Breast epithelium (tissue), 4 donors: ENCODE data around the gene ADARB2. TPM values are rescaled to one million over a fixed set of nuclear protein-coding genes. Genes with fewer than 3 reads are reported as not detected.

Experiments used
- DNase-seq, 2 donors: peaks; one replicate each; pipeline ENCODE4 v3.0.0-alpha.2; 2019; ENCODE audit warnings: low spot score in 2 of 2
- H3K27ac ChIP-seq, 2 donors: fragments of 200-600 bp; sonication (generic) in 1 of 2; one replicate each; pipeline ENCODE4 v1.5.1; 2016 to 2019; ENCODE audit warnings: mild to moderate bottlenecking in 1 of 2
- H3K27me3 ChIP-seq, 2 donors: fragments of 200-600 bp; sonication (generic) in 1 of 2; one replicate each; pipeline versions ENCODE4 v1.5.1 to v1.6.0; 2017 to 2019; ENCODE audit warnings: control low read depth in 1 of 2, mild to moderate bottlenecking in 1 of 2
- H3K36me3 ChIP-seq: fragments of 200-600 bp; one replicate; pipeline ENCODE4 v1.5.1; 2019
- H3K4me1 ChIP-seq, 2 donors: fragments of 200-600 bp; sonication (generic); one replicate each; pipeline ENCODE4 v1.5.1; 2016 to 2019; ENCODE audit warnings: control low read depth in 1 of 2
- H3K4me3 ChIP-seq, 3 donors: fragments of 200-600 bp; sonication (generic); 1 replicate in 2 of 3; 2 replicates in 1 of 3; pipeline ENCODE4 v1.5.1; 2016 to 2019; ENCODE audit warnings: mild to moderate bottlenecking in 3 of 3, moderate library complexity in 2 of 3
- H3K9me3 ChIP-seq, 2 donors: fragments of 200-600 bp; sonication (generic) in 1 of 2; one replicate each; pipeline ENCODE4 v1.5.1; 2016 to 2019; ENCODE audit warnings: control low read depth in 1 of 2
- POLR2A ChIP-seq: fragments of 450-650 bp; IDR thresholded peaks from one replicate; pipeline ENCODE4 v1.6.1; 2016; ENCODE audit warnings: antibody characterized with exemption, mild to moderate bottlenecking, moderate library complexity
- POLR2AphosphoS5 ChIP-seq, 3 donors: sonication (generic); formaldehyde crosslinking; IDR thresholded peaks; one replicate each; pipeline ENCODE4 v1.6.1; 2017; ENCODE audit warnings: antibody characterized with exemption in 3 of 3
- intact Hi-C: fragments of 100-400 bp; cut with DNase I; formaldehyde crosslinking; loops from one replicate; pipeline ENCODE4 v1.15.1; 2023; ENCODE audit warnings: low total_unique reads
- total RNA-seq, 3 donors: library from RNA; depleted of rRNA; stranded (reverse); fragments of >200 nt; gene quantifications; one replicate each; pipeline ENCODE4 v1.1.0, GENCODE V29; 2016
- TF ChIP-seq, protein P1 (sequence below), 3 donors: fragments of 450-650 bp; IDR thresholded peaks; one replicate each; pipeline ENCODE4 v1.5.1; 2016 to 2017; ENCODE audit warnings: antibody characterized with exemption in 3 of 3, mild to moderate bottlenecking in 3 of 3, moderate library complexity in 3 of 3

The ADARB2 gene
- total RNA-seq, 3 donors from 2014 or later = 0.32 to 3.9 (median 2.0) TPM

DNA sequence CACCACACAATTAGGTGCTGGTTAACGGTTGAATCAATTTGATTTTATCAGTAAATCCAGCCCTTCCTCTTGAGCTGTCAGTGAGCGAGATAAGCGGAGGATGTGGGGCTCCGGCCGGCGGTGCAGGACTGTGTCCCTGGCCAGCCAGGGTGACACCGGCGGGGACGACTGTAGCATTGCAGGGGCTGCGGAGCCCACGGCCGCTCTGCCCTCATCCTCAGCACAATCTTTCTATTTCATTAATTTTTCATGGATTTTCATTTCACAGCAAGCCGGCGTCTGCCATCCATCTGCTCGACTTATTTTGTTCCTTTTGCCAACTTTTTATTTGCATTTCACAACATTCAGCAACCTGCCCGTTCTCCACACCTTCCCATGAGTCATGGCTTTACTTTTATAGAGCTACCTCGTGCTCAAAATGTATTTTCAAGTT is 4.7 kb downstream of the ADARB2 start:
- H3K27ac ChIP-seq = no peak overlapping the region
- H3K4me1 ChIP-seq = peaks cover 0 to 4% of the 10 kb centered on the region in 2 donors
- TF ChIP-seq POLR2A (no peak), POLR2AphosphoS5 (IDR thresholded peaks at IDR 0.05) (no peak)
- TF ChIP-seq, protein P1, sequence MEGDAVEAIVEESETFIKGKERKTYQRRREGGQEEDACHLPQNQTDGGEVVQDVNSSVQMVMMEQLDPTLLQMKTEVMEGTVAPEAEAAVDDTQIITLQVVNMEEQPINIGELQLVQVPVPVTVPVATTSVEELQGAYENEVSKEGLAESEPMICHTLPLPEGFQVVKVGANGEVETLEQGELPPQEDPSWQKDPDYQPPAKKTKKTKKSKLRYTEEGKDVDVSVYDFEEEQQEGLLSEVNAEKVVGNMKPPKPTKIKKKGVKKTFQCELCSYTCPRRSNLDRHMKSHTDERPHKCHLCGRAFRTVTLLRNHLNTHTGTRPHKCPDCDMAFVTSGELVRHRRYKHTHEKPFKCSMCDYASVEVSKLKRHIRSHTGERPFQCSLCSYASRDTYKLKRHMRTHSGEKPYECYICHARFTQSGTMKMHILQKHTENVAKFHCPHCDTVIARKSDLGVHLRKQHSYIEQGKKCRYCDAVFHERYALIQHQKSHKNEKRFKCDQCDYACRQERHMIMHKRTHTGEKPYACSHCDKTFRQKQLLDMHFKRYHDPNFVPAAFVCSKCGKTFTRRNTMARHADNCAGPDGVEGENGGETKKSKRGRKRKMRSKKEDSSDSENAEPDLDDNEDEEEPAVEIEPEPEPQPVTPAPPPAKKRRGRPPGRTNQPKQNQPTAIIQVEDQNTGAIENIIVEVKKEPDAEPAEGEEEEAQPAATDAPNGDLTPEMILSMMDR (IDR thresholded peaks at IDR 0.05) = no peak
- H3K9me3 ChIP-seq = no peaks in the 10 kb centered on the region
- no peaks in the 10 kb centered on the region for H3K36me3 ChIP-seq
- H3K27me3 ChIP-seq = peaks cover 0 to 81% of the 10 kb centered on the region in 2 donors
- intact Hi-C loops = no loop called here
- H3K4me3 ChIP-seq = no peak overlapping the region
- DNase-seq = no peak

DNA sequence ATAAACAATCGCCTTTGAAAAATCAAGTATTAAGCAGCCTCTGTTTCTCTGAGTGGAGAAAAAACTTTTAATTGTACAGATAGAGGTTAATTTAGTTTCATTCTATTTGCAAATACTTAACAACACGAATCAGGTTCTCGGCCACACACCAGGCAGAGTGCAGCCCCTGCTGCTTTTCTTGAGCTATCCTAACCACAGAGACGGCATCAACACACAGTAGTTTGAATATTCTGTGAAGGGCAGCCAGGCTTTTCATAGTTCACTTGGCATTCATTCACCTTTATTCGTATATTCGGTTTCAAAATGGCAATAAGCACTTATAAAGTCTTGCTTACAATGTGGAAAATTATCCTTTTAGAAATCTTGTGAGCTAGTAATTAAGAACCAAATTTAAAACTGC is 5.7 kb downstream of the ADARB2 start:
- H3K36me3 ChIP-seq = no peaks in the 10 kb centered on the region
- TF ChIP-seq POLR2AphosphoS5 (IDR thresholded peaks at IDR 0.05) (no peak), POLR2A (no peak)
- TF ChIP-seq, protein P1 (IDR thresholded peaks at IDR 0.05) = no peak
- DNase-seq = no peak
- H3K4me1 ChIP-seq = no peaks in the 10 kb centered on the region
- intact Hi-C loops = no loop called here
- no peak overlapping the region for H3K4me3 ChIP-seq
- peaks cover 0 to 79% of the 10 kb centered on the region in 2 donors for H3K27me3 ChIP-seq
- no peak overlapping the region for H3K27ac ChIP-seq
- no peaks in the 10 kb centered on the region for H3K9me3 ChIP-seq

DNA sequence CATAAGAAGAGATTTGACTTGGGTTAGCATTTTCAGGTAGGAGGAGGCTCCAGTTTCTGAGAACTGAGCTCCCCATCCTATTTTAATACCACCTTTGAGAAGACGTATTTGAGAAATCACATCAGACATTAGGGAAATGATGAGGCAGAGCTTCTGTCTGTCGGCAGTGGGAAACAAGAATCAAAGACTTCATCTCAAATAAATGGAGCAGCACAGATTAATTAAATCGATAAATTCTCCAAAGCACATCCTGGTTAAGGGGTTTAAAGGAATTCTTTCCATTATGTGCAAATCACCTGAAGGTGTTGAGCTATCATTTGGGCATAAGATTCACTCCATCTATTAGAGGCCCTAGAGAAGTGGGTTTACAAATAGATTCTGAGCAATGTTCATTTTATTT is 7.6 kb downstream of the ADARB2 start:
- Histone ChIP-seq H3K27ac (no peak overlapping the region), H3K4me3 (no peak overlapping the region), H3K9me3 (no peaks in the 10 kb centered on the region), H3K27me3 (peaks cover 0 to 77% of the 10 kb centered on the region in 2 donors), H3K4me1 (no peaks in the 10 kb centered on the region), H3K36me3 (no peaks in the 10 kb centered on the region)
- no peak for DNase-seq
- intact Hi-C loops = no loop called here
- TF ChIP-seq POLR2AphosphoS5 (IDR thresholded peaks at IDR 0.05) = no peak
- TF ChIP-seq, protein P1 (IDR thresholded peaks at IDR 0.05) = no peak
- TF ChIP-seq POLR2A = no peak

DNA sequence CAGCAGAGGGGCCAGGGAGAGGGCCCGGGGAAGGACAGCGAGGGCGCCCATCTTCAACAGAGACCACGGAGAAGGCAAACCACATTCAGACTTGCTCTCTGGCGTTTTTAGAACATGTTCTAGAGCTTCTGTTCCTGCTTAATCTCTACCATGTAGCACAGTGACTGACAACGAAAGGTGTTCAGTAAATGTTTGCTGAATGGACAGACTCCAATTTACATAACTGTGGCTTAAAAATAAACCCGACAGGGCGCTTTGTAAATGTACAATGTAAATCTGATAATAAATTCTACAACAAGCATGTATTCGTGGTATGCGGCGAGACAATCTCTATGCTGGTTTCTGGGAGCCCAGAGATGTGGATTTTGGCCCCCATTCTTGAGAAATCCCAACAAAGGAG is 10.5 kb downstream of the ADARB2 start:
- peaks cover 0 to 70% of the 10 kb centered on the region in 2 donors for H3K27me3 ChIP-seq
- intact Hi-C loops = no loop called here
- H3K4me3 ChIP-seq = no peak overlapping the region
- no peaks in the 10 kb centered on the region for H3K36me3 ChIP-seq
- H3K9me3 ChIP-seq = no peaks in the 10 kb centered on the region
- DNase-seq = no peak
- H3K27ac ChIP-seq = no peak overlapping the region
- H3K4me1 ChIP-seq = no peaks in the 10 kb centered on the region
- TF ChIP-seq POLR2A = no peak
- TF ChIP-seq POLR2AphosphoS5 (IDR thresholded peaks at IDR 0.05) = no peak
- TF ChIP-seq, protein P1 (IDR thresholded peaks at IDR 0.05) = no peak

DNA sequence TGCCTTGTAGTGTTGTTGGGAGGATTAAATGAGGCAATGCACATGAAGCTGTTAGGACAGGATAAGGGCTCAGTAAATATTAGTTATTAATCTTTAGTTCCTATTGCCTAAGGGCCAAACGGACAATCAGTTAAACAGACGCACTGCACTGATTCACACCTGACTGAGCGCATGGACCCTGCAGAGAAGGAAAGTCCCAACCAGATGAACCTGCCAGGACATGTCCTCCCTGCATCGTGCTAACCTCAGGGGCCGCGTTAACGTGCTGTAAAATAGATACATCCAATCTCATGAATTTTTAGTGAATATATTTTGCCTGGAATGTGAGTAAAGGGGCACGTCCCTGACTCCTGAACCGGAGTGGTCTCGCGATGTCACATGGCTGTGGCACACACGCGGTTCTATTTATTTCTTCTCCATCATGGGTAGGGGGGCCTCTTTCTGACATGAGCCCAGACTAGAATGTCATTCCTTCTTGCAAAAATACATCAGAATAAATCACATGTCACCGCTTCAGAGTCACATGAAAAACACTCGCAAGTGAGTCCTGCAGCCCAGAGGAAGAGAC is 12.3 kb downstream of the ADARB2 start:
- Histone ChIP-seq H3K9me3 (no peaks in the 10 kb centered on the region), H3K4me1 (no peaks in the 10 kb centered on the region)

More for the DNA sequence above, 12.3 kb downstream of the ADARB2 start:
- TF ChIP-seq, protein P1 (IDR thresholded peaks at IDR 0.05) = no peak
- TF ChIP-seq POLR2AphosphoS5 (IDR thresholded peaks at IDR 0.05) (no peak), POLR2A (no peak)
- intact Hi-C loops = no loop called here
- H3K27ac ChIP-seq = no peak overlapping the region
- DNase-seq = no peak
- no peaks in the 10 kb centered on the region for H3K36me3 ChIP-seq
- no peak overlapping the region for H3K4me3 ChIP-seq
- peaks cover 0 to 60% of the 10 kb centered on the region in 2 donors for H3K27me3 ChIP-seq
